Stimulated activated CD4-positive, alpha-beta T cell treated with anti-CD3 and anti-CD28 coated beads, Interleukin-12 subunit alpha, Interleukin-12 subunit beta, amount 100 ng/mL, for 48 hours (primary cell): ENCODE data around the gene DRC7.
A peak's percentile ranks its signal among the peaks of the same experiment; 100 is the strongest.
"Not testable (repeated sequence)": the region's sequence is repeated elsewhere in the genome, so short reads cannot be mapped to it uniquely, and the experiment has no call there.

Source experiments
- DNase-seq, 3 donors: peaks; one replicate each; pipeline ENCODE4 v3.0.0-alpha.2; 2020; ENCODE audit warnings: low read depth in 2 of 3, low spot score in 1 of 3

The DRC7 gene

DNA sequence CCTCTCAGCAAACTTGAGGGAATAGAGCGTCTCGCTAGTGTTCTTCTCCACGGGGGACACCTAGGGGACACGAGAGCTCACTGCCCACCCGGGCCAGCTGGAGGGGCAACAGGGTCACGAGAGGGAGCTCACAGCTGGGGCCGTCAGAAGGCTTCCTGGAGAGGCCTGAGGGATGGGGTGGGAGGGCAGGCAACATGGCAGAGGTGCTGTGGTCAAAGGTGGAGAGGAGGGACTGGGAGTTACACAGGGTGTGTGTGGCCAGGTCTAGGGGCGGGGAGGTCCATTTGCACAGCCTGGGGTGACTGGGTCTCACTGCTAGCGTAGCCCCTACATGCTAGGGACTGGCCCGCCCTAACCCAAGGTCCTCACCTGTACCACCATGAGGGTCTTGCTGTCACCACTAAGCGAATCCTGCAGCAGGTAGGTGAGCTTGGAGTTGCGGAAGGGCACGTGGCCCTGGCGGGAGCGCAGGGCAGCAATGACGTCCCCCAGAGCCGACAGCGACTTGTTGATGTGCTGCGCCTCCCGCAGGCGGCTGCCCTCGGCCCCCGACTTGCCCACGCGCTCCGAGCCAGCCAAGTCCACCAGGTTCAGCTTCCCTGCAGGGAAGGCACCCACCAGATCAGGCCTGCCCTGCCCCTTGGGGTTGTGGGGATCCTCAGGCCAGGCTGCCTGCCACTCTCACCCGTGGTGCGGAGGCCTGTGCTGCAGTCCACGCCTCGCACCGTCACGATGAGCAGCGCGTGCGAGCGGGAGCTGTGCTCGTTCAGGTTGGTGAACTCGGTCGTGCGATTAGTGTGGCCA, 66.0 kb downstream of the DRC7 start:
- DNase-seq, result no peak

DNA sequence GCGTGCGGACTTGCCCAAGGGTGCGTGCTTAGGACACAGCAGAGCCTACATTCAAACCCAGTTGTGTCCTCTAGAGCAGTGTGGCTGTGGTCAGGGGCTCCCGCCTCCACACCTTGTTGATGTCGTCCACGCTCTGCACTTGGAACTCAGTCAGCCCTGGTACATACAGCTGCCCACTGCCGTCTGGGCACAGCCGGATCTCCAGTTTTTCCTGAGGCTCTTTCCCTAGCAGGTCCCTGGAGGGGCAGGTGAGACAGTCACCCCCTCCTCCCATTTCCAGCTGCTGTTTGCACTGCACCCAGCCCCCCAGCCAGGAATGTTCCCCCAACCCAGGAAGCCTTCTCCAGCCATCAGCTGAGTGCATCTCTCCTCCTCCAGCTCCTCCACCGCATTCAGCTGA, 66.7 kb downstream of the DRC7 start:
- DNase-seq, result no peak

DNA sequence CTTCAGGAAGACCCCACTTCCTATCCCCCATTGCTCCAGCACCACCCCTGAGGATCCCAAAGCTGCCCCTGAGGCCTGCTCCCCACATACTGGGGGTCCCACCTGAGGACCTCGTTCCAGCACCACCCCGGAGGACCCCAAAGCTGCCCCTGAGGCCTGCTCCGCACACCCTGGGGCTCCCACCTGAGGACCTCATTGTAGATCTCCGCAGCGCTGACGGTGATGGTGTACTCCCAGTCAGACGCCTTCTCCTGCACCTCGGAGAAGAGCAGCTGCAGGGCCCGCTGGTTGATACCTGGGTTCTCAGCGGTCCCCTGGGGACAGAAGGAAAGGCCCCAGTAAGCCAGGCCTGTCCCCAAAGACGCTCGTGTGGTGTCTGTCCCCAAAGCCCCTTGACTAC, 67.4 kb downstream of the DRC7 start:
- no peak for DNase-seq

DNA sequence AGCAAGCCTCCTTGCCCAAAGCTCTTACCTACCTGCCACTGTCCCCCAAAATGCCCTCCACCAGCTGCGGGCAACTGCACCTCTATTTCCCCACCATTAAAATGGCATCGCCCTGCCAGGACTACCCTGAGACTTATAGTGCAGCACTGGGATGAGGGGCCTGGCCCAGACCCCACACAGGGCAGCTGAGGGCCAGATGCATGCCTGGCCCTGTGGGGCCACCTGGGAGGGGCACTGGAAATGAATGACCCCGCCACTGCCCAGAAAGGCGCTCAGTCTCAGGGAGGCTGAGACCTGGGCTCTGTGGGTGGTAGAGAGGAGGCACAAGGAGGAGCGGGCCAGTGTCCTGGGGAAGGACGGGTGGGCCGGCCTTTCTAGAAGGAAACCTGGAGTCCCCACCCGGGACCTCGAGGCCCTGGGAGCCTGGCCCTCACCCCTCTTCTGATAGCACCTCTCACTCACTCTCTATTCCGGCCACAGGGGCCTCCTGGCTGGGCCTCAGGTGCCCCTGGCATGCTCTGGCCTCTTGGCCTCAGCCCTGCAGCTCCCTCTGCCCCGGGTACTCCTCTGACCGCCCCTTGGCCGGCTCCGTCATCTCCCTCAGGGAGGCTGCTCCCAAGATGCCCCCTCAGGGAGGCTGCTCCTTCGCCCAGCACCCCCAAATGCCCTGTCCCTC, 67.9 kb downstream of the DRC7 start:
- DNase-seq, result no peak

DNA sequence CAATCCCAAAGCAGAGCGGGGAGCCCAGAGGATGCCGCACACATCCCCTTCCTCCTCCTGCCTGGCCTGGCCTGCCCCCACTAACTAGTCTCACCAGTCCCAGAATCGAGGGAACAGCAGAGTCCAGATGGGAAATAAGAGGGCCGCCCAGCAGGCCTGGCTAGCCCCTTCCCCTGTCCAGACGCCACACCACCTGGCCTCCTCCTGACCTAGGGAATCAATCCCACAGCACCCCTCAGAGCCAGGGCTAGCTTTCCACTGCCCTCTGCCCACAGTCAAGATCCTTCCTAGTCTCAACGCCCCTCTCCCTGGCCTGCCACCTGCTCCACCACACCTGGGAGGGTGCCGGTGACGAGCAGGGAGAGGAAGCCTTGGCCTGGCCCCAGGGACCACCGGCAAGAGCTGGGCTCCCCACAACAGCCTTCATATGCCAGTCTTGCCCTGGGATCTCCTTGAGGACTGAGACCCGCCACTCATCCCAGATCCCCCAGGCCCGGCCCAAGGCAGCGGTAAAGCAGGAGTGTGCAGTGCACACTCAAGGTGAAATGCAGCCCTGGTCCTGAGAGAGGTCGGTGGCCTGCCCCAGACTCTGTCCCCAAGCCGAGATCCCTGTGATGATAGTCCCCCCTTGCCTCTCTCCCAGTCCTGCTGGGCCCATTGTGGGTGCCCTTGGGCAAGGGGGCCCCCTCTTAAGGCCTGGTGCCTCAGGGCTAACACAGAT, 68.8 kb downstream of the DRC7 start:
- no peak for DNase-seq

DNA sequence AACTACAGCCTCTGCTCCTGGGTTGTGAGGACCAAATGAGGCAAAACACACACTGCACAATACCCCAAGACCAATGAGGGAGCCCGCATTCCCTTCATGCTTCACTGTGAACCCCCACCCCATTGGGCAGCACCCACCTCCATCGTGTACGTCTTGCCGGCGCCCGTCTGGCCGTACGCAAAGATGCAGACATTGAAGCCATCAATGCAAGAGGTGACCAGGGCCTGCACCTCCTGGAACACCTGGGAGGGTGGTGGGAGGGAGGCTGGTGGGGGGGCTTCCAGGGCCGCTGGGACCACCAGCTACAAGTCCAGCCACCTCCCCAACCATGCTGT, 69.4 kb downstream of the DRC7 start:
- DNase-seq, result no peak

DNA sequence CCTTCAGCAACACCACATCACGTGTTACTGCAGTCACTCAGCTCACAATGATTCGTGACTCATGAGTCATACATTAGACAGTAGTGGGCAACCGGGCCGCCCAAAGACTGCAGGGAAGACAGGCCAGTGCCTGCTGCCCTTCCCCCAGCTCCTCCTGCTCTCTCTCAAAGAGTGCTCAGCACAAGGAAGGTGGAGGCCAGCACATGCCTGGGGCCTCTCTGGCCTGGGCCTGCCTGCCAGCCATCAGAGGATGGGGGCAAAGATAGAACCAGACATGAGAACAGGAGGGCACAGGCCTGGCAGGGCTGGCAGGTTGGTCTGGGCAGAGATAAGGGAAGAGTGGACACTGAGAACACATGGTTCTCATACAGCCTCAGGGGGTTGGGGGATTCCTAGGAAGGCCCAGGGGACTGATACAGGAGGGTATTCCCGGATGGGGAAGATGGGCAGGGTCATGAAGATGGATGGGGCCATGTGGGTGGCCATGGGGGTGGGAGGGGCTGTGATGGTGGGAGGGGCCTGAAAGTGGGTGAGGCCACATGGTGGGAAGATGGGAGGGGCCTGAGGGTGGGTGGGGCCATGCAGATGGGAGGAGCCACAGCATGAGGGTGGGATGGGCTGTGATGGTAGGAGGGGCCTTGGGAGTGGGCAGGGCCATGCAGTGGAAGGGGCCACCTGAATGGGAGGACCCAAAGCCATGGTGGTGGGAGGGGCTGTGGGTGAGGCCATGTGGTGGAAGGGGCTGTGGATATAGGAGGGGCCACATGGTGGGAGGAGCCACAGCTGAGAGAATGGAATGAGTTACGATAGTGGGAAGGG, 69.9 kb downstream of the DRC7 start:
- DNase-seq, result peak; percentile 5 to 29 (median 11)

DNA sequence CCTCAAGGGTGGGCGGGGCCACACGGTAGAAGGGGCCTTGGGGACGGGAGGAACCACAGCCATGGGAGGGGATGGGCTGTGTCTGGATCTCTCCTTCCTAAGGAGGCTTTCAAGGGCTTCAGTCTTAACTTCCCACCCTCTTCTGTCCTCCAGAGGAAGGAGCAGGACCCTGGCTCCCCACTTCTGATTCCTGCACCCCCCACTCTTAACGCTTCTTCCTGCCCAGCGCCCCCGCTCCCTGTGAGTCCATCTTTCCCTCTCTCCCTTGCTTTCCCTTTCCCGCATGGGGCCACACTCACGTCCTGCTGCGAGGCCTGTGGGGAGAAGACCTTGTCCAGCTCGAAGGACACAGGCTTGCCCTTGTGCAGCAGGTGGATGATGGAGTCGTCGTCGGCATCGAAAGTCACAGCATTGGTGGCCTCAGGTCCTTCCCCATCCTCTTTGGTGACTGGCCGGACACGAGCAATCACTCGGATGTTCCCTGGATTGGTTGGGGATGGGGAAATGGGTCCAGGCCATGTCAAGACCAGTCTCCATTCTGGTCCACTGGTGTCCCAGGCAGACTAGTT, 70.6 kb downstream of the DRC7 start:
- DNase-seq, result no peak

DNA sequence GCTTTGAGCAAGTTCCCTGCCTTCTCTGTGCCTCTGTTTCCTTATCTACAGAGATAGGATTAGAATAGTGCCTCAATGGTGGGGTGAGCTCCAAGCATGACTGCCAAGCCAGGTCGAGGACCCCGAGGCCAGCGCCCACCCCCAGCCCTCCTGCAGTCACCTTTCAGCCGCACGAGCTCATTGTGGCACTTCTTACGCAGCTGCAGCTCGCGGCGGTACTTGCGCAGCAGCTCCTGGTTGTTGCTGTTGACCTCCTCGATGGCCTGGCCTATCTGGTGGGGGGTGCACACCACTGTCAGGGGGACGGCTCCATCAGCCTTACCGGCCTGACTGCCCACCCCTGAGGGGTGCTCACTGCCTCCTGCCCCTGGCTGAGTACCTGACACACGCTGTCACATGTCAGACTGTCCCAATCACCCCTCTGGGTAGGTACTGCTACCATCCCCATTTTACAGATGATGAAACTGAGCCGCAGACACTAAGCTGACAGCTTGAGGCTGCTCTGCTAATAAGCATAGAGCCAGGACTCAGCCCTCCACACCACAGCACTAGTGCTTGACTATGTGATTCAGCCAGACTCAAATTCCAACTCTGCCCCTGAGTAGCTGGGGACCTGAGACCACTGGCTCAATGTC, 72.2 kb downstream of the DRC7 start:
- no peak for DNase-seq

DNA sequence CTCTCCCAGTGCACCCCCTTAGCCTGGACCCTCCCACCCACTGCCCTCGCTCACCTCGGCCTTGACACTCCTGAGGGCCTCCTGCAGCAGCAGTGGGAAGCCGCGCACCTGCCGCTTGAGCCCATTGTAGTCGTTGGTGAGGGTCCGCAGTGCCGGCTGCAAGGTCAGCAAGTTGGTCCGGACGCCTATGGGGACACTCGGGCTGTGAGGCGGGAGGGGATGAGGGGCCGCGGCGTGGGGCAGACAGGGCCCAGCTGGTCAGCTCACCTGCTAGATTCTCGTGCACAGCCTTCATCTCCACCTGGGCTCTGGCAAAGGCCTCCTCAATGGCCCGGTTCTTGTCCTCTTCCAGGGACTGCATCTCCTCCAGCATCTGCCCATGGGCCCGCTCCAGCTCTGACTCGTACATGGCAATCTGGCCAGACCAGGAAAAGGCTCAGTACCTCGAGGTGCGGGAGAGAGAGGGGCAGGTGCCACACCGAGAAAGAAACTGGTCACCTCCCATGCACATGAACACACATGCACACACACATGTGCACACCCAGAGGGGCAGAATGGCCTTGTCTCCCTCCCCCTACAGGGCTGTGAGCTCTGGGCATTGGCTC, 75.0 kb downstream of the DRC7 start:
- DNase-seq, result no peak

DNA sequence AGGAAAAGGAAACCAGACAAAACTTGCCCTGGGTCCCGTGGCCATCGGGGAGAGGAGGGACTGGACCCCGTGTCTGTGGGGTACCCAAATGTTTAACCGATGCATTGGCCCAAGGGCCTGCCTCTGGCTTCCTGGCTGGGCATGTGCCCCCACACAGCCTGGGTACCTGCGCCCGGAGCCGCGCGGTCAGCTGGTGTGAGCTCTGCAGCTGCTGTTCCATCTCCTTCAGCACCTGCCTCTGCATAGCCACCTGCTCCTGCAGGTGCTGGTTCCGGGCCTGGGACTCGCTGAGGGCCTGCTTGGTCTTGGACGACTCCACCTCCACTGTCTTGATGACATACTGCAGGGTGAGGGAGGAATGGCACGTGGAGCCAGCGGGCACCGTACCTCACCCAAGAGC, 75.8 kb downstream of the DRC7 start:
- no peak for DNase-seq

DNA sequence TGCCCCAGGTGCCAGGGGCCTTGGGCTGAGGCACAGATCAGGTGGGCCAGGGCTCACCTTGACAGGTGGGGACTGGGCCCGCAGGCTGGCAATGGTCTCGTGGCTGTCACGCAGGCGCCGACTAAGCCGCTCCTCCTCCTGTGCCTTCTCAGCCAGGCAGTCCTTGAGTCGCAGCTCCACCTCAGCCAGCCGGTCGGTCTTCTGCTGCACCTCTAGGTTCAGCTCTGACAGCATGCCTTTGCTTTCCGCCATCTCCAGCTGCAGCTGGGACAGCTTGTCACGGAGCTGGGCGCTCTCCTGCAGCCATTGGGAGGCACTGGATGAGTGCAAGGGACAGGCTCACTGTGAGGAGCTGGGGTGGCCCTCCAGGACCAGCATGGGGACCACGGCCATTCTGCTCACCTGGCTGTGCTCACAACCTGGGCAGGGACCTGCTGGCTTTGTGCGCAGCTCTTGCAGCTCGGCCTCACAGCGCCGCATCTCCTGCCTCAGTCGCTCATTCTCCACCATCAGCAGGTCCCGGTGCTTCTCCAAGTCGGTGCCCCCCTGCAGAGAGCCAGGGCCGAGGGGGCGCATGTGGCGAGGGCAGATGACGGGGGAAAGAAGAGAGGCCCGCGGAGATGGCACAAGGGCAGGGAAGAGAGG, 76.7 kb downstream of the DRC7 start:
- DNase-seq, result no peak

DNA sequence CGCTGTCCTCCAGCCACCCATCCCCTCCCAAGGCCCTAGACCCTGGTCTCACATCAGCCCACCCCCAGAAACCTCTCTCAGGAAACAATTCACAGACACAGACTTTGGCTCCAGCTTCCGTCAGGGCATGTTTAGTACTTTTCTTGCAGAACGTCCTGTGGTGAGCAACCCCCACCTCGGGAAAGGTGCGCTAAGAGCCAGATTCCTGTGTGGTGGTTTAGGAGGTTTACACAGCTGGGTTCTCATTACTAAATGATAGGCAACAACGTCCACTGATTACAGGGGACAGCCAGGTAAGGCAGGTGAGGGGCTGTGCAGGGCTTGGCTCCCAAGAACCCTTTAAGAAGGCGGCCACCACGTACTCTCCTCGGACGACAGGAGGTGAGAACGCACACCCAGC, 78.4 kb downstream of the DRC7 start:
- no peak for DNase-seq

DNA sequence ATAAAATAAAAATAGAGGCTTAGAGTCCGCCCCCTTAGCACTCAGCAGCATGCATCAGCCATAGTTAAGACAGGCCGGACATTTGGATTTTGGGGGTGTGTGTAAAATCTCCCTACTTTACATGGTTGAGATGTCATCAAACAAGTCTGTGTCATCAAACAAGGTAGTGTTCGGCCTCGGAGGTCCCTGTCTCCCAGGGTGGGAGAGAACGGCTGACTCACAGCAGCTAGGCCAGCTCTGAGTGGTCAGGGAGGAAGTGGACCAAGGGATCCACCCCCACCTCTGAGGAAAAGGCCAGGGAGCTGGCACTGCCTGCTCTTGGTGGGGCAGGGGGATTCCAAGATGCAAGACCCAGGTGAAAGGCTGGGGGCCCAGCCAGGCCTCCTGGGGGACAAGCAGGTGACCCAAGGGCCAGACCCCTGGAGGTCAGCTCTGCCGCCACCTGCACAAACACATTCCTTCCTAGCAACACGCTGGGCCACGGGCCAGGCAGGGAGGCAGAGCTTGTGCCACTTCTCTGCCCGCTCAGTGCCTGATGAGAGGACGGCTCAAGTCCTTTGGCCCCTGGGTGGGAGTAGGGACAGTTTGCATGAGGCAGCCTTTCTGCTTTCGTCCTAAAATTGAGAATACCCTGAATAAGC, 79.2 kb downstream of the DRC7 start:
- no peak for DNase-seq

DNA sequence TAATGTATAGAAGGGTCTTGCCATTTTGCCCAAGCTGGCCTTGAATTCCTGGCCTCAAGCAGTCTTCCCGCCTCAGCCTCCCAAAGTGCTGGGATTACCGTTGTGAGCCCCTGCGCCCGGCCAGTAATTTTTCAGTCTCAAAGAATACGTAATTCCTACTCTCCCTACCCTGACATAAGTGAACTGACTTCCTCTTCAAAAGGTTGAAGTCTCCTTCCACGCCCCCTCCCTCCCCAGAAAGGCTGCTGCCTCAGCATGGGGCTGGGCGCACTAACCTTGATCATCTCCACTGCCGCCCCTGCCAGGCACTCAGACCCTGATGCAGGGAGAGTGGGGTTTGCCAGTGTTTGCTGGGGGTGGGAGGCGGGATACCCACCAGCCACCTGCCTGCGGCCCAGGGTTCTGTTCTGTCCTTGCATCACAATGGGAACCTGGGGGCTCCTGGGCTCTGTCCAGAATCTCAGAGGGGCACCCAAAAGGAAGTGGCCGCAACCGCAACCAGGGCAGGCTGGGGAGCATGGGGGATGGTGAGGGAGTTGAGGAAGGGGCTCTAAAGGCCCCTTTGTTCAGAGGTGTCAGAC, 80.2 kb downstream of the DRC7 start:
- no peak for DNase-seq

DNA sequence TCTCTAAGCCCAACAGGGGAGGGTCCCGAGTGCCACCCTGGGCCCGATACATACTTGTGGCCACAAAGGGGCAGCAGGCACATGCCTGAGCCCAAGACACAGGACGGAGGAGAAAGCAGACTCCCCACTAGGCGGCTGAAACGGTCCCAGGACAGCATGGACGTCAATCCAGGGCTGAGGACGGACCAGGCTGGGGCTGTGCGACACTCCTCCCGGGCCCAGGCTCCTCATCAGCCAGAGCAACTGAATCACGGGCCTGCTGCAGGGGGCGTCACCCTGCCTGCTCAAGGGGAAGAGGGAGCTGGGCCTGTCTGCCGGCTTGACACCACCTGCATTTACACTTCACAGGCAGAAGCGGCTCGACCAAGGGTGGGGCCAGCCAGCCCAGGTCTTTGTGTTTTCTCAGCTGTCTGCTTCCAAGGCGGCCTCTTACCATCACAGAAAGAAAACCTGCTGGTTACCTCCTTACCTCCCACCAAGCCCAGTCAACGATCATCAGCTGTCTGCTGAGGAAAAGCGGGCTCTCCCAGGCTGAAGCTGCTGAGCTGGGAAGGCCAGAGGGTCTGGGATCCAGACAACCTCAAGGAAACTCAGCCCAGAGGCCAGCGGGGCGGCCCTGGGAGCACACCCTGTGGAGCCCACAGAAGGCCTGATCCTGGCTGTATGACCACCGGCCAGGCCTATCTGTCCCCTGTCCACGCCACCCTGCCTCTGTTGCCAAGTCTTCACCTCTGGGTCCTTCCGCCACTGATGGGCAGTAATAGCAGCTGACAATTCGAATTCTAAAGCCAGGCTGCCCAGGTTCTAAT, 81.3 kb downstream of the DRC7 start:
- DNase-seq, result no peak

DNA sequence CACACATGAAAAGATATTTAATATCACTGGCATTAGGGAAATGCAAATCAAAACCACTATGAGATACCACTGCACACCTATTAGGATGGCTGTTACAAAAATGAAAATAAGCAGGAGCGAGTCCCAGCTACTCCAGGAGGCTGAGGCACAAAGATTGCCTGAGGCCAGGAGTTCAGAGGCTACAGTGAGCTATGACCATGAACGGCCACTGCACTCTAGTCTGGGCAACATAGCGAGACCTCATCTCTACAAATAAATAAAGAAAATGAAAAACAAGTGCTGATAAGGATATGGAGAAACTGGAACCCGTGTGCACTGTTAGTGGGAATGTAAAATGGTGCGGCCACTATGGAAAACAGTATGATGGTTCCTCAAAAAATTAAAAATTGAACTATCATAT, 84.1 kb downstream of the DRC7 start:
- no peak for DNase-seq

DNA sequence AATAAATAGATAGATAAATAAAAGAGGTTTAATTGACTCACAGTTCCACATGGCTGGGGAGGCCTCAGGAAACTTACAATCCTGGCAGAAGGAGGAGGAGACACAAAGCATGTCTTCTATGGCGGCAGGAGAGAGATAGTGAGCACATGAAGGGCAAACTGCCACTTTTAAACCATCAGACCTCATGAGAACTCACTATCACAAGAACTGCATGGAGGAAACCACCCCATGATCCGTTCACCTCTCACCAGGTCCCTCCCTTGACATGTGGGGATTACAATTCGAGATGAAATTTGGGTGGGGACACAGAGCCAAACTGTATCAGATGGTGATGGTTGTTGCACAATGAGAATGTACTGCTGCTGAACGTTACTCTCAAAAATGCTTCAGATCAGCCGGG, 85.2 kb downstream of the DRC7 start:
- not testable (repeated sequence) for DNase-seq
